ENCODE data around the gene EVI5L. TPM values are rescaled to one million over a fixed set of nuclear protein-coding genes. Genes with fewer than 3 reads are reported as not detected.

EVI5L gene
- total and polyA plus RNA-seq, 2 of the 4 experiments (the other 2 are of a cell fraction): 12.7 to 14.6 TPM

- Histone ChIP-seq H2BK15ac (ENCODE audit: low read depth, low read length) (no peak overlapping the region), H3K9me1 (ENCODE audit: insufficient read depth, low read length) (no peaks in the 10 kb centered on the region), H2BK5ac (ENCODE audit: low read depth, low read length, poor library complexity, severe bottlenecking) (no peak overlapping the region), H3K27ac (ENCODE audit: insufficient read depth, low read length) (no peak overlapping the region), H3K56ac (ENCODE audit: extremely low read depth, insufficient read depth, low read length) (no peak overlapping the region), H4K5ac (ENCODE audit: low read depth, low read length) (no peak overlapping the region), H3K18ac (ENCODE audit: low read depth, low read length) (no peak overlapping the region), H3K14ac (replicated peaks; ENCODE audit: low read depth, low read length) (no peak overlapping the region), H3K4ac (ENCODE audit: low read depth, low read length) (no peak overlapping the region), H3K9ac (ENCODE audit: low read depth, low read length) (no peak overlapping the region), H3K23ac (ENCODE audit: low read depth, low read length) (no peak overlapping the region), H3K4me2 (ENCODE audit: low read depth, low read length) (no peak overlapping the region), H2AK5ac (ENCODE audit: low read depth, low read length) (no peak overlapping the region), H3K79me1 (ENCODE audit: low read depth in 1 of 2, low read length in 2 of 2) (no peaks in the 10 kb centered on the region), H3K9me3 (ENCODE audit: control insufficient read depth, insufficient read depth, low read length) (no peaks in the 10 kb centered on the region), H4K91ac (ENCODE audit: insufficient read depth, low read depth, low read length) (no peak overlapping the region), H3K27me3 (ENCODE audit: control insufficient read depth, insufficient read depth, low read length) (peaks cover 32% of the 10 kb centered on the region), H3K4me1 (ENCODE audit: control insufficient read depth, insufficient read depth, low read length) (peaks cover 4% of the 10 kb centered on the region; the same call in 1 of the 2 replicates), H3K36me3 (ENCODE audit: control insufficient read depth, insufficient read depth, low read length) (no peaks in the 10 kb centered on the region), H2AFZ (replicated peaks; ENCODE audit: low read length, poor library complexity) (no peak overlapping the region), H4K20me1 (ENCODE audit: insufficient read depth, low read length) (no peaks in the 10 kb centered on the region), H2BK20ac (ENCODE audit: low read depth, low read length) (no peak overlapping the region), H4K8ac (ENCODE audit: low read depth in 2 of 2, low read length in 2 of 2) (no peak overlapping the region), H2AK9ac (replicated peaks; ENCODE audit: low read depth, low read length, poor library complexity) (no peak overlapping the region), H3K4me3 (ENCODE audit: insufficient read depth, low read depth, low read length) (no peak overlapping the region), H2BK120ac (ENCODE audit: low read depth, low read length) (no peak overlapping the region)
- 100% methylated on average over 1 of the region's 6 CpGs; no CpG with 5 or more reads in 1 of the 2 experiments for WGBS, 2 experiments (ENCODE audit: extremely low coverage in 2 of 2, insufficient read length in 1 of 2)
- ATAC-seq (ENCODE audit: low read depth) (no peak), DNase-seq (no peak)
- in situ Hi-C loops (cut with MboI; ENCODE audit: low sequenced_read_pairs) (no loop called here), intact Hi-C loops (cut with micrococcal nuclease) (no loop called here), dilution Hi-C loops (cut with HindIII; ENCODE audit: low sequenced_read_pairs, unreplicated experiment) (no loop called here)
- ChIA-PET CTCF (interaction anchor here (0.8 kb wide), 1 partner anchor 8 kb away, joined by 4 read pairs; no protein-coding TSS in a partner anchor), POLR2A (ENCODE audit: unreplicated experiment) (no interaction called here)
- no TSS peak for BruUV-seq (replicated peaks)
- TF ChIP-seq MXI1 (IDR thresholded peaks at IDR 0.05; ENCODE audit: borderline replicate concordance, low read depth, low read length): no peak
- TF ChIP-seq CEBPB (IDR thresholded peaks at IDR 0.05; ENCODE audit: low read depth, low read length): no peak
- TF ChIP-seq RFX5 (IDR thresholded peaks at IDR 0.05; ENCODE audit: low read depth, low read length): no peak
- no peak for TF ChIP-seq MAFK (IDR thresholded peaks at IDR 0.05; ENCODE audit: low read depth, low read length)
- no peak for TF ChIP-seq RCOR1 (IDR thresholded peaks at IDR 0.05; ENCODE audit: insufficient replicate concordance, low read length)
- TF ChIP-seq RAD21 (IDR thresholded peaks at IDR 0.05; ENCODE audit: low read length): no peak
- no peak for TF ChIP-seq NFE2L2 (IDR thresholded peaks at IDR 0.05; ENCODE audit: low read depth, low read length)
Observed at GRCh38 chr19:7877249-7877836, 47.3 kb downstream of the EVI5L start.
